K562 (cell line): ENCODE results near the gene PPFIA1. TPM values are rescaled to one million over a fixed set of nuclear protein-coding genes. Genes with fewer than 3 reads are reported as not detected.
A peak's percentile ranks its signal among the peaks of the same experiment; 100 is the strongest.

Experiments
- CBX3 ChIP-seq, 2 experiments: IDR thresholded peaks; 1 replicate in 1 of 2; 2 replicates in 1 of 2; pipeline ENCODE4 v1.6.1; 2012; ENCODE audit warnings: inconsistent platforms in 2 of 2, low read length in 2 of 2, borderline replicate concordance in 1 of 2, control low read depth in 1 of 2
- SUPT5H ChIP-seq: fragments of 450-650 bp; IDR thresholded peaks from 2 replicates; pipeline ENCODE4 v1.6.1; 2016
- TCF7 ChIP-seq: sonication (generic); IDR thresholded peaks from 2 replicates; pipeline ENCODE4 v1.6.1; 2016; ENCODE audit warnings: antibody characterized with exemption, borderline replicate concordance
- TRIM28 ChIP-seq: fragments of 450-650 bp; IDR thresholded peaks from 2 replicates; pipeline ENCODE4 v1.6.1; 2017
- ZC3H4 ChIP-seq: sonication (generic); formaldehyde crosslinking; IDR thresholded peaks from 2 replicates; pipeline ENCODE4 v1.9.0; 2021; ENCODE audit warnings: missing genetic modification reagents, borderline replicate concordance
- ZSCAN32 ChIP-seq: fragments of 450-650 bp; formaldehyde crosslinking; IDR thresholded peaks from 2 replicates; pipeline ENCODE4 v1.4.0; 2020; ENCODE audit warnings: mild to moderate bottlenecking, moderate library complexity
- polyA plus RNA-seq, 8 experiments: library from polyadenylated mRNA; depleted of rRNA in 4 of 8; stranded (reverse) in 5 of 8; unstranded in 3 of 8; fragments of >200 nt; fragmentation: Nextera tagmentation in 2 of 8; fragmentation: Illumina TruSeq in 1 of 8; extraction: Ambion mirVana in 2 of 8; extraction: Trizol in 1 of 8; gene quantifications; 2 replicates each; pipeline versions ENCODE4 v1.2.1 to v1.2.3, GENCODE V29; 2011 to 2014; ENCODE audit warnings: inconsistent platforms in 1 of 8, missing spikeins in 1 of 8
- total RNA-seq, 7 experiments: library from RNA; depleted of rRNA in 6 of 7; stranded (reverse); fragments of >200 nt in 6 of 7; fragmentation: Illumina TruSeq in 2 of 7; extraction: Trizol in 2 of 7; gene quantifications; 2 replicates each; pipeline versions ENCODE4 v1.2.1 to v1.2.3, GENCODE V29; 2011 to 2021; ENCODE audit warnings: low replicate concordance in 1 of 7
- TF ChIP-seq, protein P1 (sequence below): fragments of 450-650 bp; formaldehyde crosslinking; IDR thresholded peaks from 2 replicates; pipeline ENCODE4 v1.4.0; 2020; ENCODE audit warnings: mild to moderate bottlenecking, moderate library complexity
- TF ChIP-seq, protein P2 (sequence below): sonication (generic); formaldehyde crosslinking; IDR thresholded peaks from 2 replicates; pipeline ENCODE4 v1.8.0; 2023; ENCODE audit warnings: mild to moderate bottlenecking, missing genetic modification reagents
- TF ChIP-seq, protein P3 (sequence below): fragments of 250-450 bp; sonication (Bioruptor Pico); IDR thresholded peaks from 2 replicates; pipeline ENCODE4 v1.8.0; 2021; ENCODE audit warnings: moderate library complexity, mild to moderate bottlenecking, inconsistent platforms
- TF ChIP-seq, protein P4 (sequence below): fragments of 250-450 bp; sonication (Bioruptor Pico); IDR thresholded peaks from 2 replicates; pipeline ENCODE4 v1.5.0; 2020; ENCODE audit warnings: mild to moderate bottlenecking, borderline replicate concordance
- TF ChIP-seq, protein P5 (sequence below): fragments of 450-650 bp; IDR thresholded peaks from 2 replicates; pipeline ENCODE4 v1.6.1; 2016; ENCODE audit warnings: low read depth

The PPFIA1 gene
- total and polyA plus RNA-seq, 9 of the 15 experiments (the other 6 are each of a cell fraction or from before 2014, with no cell fraction given): 9.9 to 41.5 (median 28.5) TPM

DNA sequence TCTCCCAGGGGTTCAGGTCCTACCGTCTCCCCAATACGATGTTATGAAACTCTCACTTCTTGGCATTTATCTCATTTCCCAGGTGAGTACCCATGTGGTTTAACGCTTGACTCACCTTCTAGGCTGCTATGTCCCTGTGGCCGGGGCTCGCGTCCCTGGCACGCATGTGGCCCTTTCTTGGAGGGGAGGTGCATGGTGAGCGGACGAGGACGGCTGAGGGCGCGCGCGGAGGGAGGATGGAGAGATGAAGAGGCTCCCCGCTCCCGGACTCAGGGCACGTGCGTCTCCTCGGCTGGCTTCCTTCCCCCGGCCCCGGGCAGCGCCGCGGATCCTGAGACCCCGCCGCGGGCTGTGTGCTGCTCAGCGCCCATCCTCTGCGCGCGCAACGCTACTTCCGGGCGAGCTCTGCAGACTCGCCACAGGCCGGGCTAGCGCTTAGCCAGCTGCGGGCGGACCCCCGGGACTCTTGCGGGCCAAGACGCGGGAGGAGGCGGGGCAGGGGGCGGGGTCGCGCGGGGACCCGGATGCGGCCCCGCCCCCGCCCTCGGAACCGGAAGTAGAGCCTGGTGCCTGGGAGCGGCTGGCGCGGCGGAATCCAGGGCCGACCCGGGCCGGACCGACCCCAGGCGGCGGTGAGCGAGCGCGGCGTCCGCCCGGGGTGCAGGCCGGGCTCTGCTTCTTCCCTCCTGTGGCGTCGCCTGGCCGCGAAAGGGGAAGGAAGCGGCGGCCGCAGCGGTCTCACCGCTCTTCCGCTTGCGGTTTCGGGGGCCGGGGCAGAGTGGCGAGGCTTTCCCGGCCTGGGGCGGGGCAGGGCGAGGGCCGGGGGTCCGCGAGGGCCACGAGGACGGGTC, 127.7 kb downstream of the PPFIA1 start, which contains the start of gene CTTN (continued):
- TF ChIP-seq, protein P1, sequence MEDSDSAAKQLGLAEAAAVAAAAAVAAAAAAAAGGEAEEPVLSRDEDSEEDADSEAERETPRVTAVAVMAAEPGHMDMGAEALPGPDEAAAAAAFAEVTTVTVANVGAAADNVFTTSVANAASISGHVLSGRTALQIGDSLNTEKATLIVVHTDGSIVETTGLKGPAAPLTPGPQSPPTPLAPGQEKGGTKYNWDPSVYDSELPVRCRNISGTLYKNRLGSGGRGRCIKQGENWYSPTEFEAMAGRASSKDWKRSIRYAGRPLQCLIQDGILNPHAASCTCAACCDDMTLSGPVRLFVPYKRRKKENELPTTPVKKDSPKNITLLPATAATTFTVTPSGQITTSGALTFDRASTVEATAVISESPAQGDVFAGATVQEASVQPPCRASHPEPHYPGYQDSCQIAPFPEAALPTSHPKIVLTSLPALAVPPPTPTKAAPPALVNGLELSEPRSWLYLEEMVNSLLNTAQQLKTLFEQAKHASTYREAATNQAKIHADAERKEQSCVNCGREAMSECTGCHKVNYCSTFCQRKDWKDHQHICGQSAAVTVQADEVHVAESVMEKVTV (CRISPR knock-in tag): no peak
- TF ChIP-seq, protein P2, sequence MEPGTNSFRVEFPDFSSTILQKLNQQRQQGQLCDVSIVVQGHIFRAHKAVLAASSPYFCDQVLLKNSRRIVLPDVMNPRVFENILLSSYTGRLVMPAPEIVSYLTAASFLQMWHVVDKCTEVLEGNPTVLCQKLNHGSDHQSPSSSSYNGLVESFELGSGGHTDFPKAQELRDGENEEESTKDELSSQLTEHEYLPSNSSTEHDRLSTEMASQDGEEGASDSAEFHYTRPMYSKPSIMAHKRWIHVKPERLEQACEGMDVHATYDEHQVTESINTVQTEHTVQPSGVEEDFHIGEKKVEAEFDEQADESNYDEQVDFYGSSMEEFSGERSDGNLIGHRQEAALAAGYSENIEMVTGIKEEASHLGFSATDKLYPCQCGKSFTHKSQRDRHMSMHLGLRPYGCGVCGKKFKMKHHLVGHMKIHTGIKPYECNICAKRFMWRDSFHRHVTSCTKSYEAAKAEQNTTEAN: peak; percentile 81
- TF ChIP-seq, protein P3, sequence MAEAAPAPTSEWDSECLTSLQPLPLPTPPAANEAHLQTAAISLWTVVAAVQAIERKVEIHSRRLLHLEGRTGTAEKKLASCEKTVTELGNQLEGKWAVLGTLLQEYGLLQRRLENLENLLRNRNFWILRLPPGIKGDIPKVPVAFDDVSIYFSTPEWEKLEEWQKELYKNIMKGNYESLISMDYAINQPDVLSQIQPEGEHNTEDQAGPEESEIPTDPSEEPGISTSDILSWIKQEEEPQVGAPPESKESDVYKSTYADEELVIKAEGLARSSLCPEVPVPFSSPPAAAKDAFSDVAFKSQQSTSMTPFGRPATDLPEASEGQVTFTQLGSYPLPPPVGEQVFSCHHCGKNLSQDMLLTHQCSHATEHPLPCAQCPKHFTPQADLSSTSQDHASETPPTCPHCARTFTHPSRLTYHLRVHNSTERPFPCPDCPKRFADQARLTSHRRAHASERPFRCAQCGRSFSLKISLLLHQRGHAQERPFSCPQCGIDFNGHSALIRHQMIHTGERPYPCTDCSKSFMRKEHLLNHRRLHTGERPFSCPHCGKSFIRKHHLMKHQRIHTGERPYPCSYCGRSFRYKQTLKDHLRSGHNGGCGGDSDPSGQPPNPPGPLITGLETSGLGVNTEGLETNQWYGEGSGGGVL (CRISPR knock-in tag): no peak
- 0 out of 2 replicates have a peak, but pooled peaks have one; percentile 13 for TF ChIP-seq TCF7
- TF ChIP-seq CBX3 (IDR thresholded peaks at IDR 0.05; ENCODE audit: borderline replicate concordance in 1 of 2, low read length in 2 of 2): no peak
- TF ChIP-seq, protein P4, sequence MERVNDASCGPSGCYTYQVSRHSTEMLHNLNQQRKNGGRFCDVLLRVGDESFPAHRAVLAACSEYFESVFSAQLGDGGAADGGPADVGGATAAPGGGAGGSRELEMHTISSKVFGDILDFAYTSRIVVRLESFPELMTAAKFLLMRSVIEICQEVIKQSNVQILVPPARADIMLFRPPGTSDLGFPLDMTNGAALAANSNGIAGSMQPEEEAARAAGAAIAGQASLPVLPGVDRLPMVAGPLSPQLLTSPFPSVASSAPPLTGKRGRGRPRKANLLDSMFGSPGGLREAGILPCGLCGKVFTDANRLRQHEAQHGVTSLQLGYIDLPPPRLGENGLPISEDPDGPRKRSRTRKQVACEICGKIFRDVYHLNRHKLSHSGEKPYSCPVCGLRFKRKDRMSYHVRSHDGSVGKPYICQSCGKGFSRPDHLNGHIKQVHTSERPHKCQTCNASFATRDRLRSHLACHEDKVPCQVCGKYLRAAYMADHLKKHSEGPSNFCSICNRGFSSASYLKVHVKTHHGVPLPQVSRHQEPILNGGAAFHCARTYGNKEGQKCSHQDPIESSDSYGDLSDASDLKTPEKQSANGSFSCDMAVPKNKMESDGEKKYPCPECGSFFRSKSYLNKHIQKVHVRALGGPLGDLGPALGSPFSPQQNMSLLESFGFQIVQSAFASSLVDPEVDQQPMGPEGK: no peak
- TF ChIP-seq ZSCAN32 (CRISPR knock-in tag): no peak
- peak; percentile 57; the same call in 1 of the 2 replicates for TF ChIP-seq ZC3H4 (CRISPR knock-in tag)
- TF ChIP-seq, protein P5, sequence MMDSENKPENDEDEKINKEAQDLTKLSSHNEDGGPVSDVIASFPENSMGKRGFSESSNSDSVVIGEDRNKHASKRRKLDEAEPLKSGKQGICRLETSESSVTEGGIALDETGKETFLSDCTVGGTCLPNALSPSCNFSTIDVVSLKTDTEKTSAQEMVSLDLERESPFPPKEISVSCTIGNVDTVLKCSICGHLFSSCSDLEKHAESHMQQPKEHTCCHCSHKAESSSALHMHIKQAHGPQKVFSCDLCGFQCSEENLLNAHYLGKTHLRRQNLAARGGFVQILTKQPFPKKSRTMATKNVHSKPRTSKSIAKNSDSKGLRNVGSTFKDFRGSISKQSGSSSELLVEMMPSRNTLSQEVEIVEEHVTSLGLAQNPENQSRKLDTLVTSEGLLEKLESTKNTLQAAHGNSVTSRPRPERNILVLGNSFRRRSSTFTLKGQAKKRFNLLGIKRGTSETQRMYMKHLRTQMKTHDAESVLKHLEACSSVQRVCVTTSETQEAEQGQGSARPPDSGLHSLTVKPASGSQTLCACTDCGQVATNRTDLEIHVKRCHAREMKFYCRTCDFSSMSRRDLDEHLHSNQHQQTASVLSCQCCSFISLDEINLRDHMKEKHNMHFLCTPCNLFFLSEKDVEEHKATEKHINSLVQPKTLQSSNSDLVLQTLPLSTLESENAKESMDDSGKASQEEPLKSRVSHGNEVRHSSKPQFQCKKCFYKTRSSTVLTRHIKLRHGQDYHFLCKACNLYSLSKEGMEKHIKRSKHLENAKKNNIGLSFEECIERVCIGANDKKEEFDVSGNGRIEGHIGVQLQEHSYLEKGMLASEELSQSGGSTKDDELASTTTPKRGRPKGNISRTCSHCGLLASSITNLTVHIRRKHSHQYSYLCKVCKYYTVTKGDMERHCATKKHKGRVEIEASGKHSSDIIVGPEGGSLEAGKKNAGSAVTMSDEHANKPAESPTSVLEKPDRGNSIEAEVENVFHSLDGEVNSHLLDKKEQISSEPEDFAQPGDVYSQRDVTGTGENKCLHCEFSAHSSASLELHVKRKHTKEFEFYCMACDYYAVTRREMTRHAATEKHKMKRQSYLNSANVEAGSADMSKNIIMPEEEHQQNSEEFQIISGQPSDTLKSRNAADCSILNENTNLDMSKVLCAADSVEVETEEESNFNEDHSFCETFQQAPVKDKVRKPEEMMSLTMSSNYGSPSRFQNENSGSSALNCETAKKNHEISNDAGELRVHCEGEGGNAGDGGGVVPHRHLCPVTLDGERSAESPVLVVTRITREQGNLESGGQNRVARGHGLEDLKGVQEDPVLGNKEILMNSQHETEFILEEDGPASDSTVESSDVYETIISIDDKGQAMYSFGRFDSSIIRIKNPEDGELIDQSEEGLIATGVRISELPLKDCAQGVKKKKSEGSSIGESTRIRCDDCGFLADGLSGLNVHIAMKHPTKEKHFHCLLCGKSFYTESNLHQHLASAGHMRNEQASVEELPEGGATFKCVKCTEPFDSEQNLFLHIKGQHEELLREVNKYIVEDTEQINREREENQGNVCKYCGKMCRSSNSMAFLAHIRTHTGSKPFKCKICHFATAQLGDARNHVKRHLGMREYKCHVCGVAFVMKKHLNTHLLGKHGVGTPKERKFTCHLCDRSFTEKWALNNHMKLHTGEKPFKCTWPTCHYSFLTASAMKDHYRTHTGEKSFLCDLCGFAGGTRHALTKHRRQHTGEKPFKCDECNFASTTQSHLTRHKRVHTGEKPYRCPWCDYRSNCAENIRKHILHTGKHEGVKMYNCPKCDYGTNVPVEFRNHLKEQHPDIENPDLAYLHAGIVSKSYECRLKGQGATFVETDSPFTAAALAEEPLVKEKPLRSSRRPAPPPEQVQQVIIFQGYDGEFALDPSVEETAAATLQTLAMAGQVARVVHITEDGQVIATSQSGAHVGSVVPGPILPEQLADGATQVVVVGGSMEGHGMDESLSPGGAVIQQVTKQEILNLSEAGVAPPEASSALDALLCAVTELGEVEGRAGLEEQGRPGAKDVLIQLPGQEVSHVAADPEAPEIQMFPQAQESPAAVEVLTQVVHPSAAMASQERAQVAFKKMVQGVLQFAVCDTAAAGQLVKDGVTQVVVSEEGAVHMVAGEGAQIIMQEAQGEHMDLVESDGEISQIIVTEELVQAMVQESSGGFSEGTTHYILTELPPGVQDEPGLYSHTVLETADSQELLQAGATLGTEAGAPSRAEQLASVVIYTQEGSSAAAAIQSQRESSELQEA: no peak
- peak; percentile 81 for TF ChIP-seq SUPT5H
- TF ChIP-seq TRIM28: no peak
